H9 (cell line): Measurements from ENCODE around the gene HOMER1. TPM values are rescaled to one million over a fixed set of nuclear protein-coding genes. Genes with fewer than 3 reads are reported as not detected.

Experiments
- DNase-seq: peaks from one replicate; pipeline ENCODE4 v3.0.0-alpha.2; 2017
- H2AFZ ChIP-seq: one replicate; pipeline ENCODE4 v1.6.1; 2013; ENCODE audit warnings: mild to moderate bottlenecking, low read length, control low read depth, moderate library complexity
- H2AK5ac ChIP-seq: 2 replicates; pipeline ENCODE4 v1.6.1; 2013; ENCODE audit warnings: low read length, control low read depth, mixed read lengths; ENCODE audit not compliant: insufficient read length
- H2BK120ac ChIP-seq: one replicate; pipeline ENCODE4 v1.6.1; 2013; ENCODE audit warnings: low read depth, mild to moderate bottlenecking, low read length, control low read depth, inconsistent platforms; ENCODE audit not compliant: poor library complexity, severe bottlenecking
- H2BK12ac ChIP-seq: 2 replicates; pipeline ENCODE4 v1.6.1; 2013; ENCODE audit warnings: low read length, control low read depth, mixed read lengths, low read depth; ENCODE audit not compliant: insufficient read length
- H2BK15ac ChIP-seq: 2 replicates; pipeline ENCODE4 v1.6.1; 2013; ENCODE audit warnings: low read depth, low read length, control low read depth
- H2BK20ac ChIP-seq: one replicate; pipeline ENCODE4 v1.6.1; 2013; ENCODE audit warnings: low read depth, mild to moderate bottlenecking, low read length, control low read depth, inconsistent platforms; ENCODE audit not compliant: poor library complexity, severe bottlenecking
- H2BK5ac ChIP-seq: 2 replicates; pipeline ENCODE4 v1.6.1; 2013; ENCODE audit warnings: low read length, control low read depth, mixed read lengths; ENCODE audit not compliant: insufficient read length
- H3K14ac ChIP-seq: 2 replicates; pipeline ENCODE4 v1.6.1; 2013; ENCODE audit warnings: low read length, control low read depth; ENCODE audit not compliant: insufficient read depth
- H3K18ac ChIP-seq: 2 replicates; pipeline ENCODE4 v1.6.1; 2013; ENCODE audit warnings: low read depth, mild to moderate bottlenecking, mixed read lengths, low read length, control low read depth; ENCODE audit not compliant: insufficient read length
- H3K23ac ChIP-seq: 2 replicates; pipeline ENCODE4 v1.6.1; 2013; ENCODE audit warnings: low read length, control low read depth, mixed read lengths, low read depth; ENCODE audit not compliant: insufficient read length
- H3K23me2 ChIP-seq: 2 replicates; pipeline ENCODE4 v1.6.1; 2013; ENCODE audit warnings: low read depth, mild to moderate bottlenecking, mixed read lengths, low read length, control low read depth; ENCODE audit not compliant: insufficient read length, poor library complexity, severe bottlenecking
- H3K27ac ChIP-seq: 2 replicates; pipeline ENCODE4 v1.5.1; 2013; ENCODE audit warnings: low read length, control low read depth, mixed read lengths, low read depth; ENCODE audit not compliant: insufficient read length
- H3K27me3 ChIP-seq: 2 replicates; pipeline ENCODE4 v1.6.1; 2013; ENCODE audit warnings: low read length, control low read depth, inconsistent platforms; ENCODE audit not compliant: insufficient read depth
- H3K4ac ChIP-seq: 2 replicates; pipeline ENCODE4 v1.6.1; 2013; ENCODE audit warnings: low read depth, mild to moderate bottlenecking, control low read depth, inconsistent platforms, low read length, moderate library complexity
- H3K4me1 ChIP-seq: 2 replicates; pipeline ENCODE4 v1.6.1; 2013; ENCODE audit warnings: low read length, control low read depth, inconsistent platforms; ENCODE audit not compliant: insufficient read depth
- H3K4me2 ChIP-seq: 2 replicates; pipeline ENCODE4 v1.6.1; 2013; ENCODE audit warnings: low read length, control low read depth, mixed read lengths; ENCODE audit not compliant: insufficient read length, insufficient read depth
- H3K56ac ChIP-seq: 2 replicates; pipeline ENCODE4 v1.6.1; 2013; ENCODE audit warnings: low read depth, mild to moderate bottlenecking, mixed read lengths, low read length, control low read depth; ENCODE audit not compliant: insufficient read length
- H3K79me1 ChIP-seq: 2 replicates; pipeline ENCODE4 v1.6.1; 2013; ENCODE audit warnings: low read depth, mild to moderate bottlenecking, moderate library complexity, low read length, control low read depth, inconsistent platforms; ENCODE audit not compliant: insufficient read depth, poor library complexity, severe bottlenecking
- H3K79me2 ChIP-seq: 2 replicates; pipeline ENCODE4 v1.6.1; 2013; ENCODE audit warnings: low read length, control low read depth, inconsistent platforms; ENCODE audit not compliant: insufficient read depth
- H3K9ac ChIP-seq: 2 replicates; pipeline ENCODE4 v1.6.1; 2013; ENCODE audit warnings: low read length, control low read depth, mixed read lengths; ENCODE audit not compliant: insufficient read length; ENCODE audit errors: extremely low read depth
- H3K9me3 ChIP-seq: one replicate; pipeline ENCODE4 v1.6.1; 2013; ENCODE audit warnings: low read depth, low read length, inconsistent platforms; ENCODE audit not compliant: control insufficient read depth
- H3T11ph ChIP-seq: one replicate; pipeline ENCODE4 v1.6.1; 2013; ENCODE audit warnings: mild to moderate bottlenecking, low read length, control low read depth, inconsistent platforms
- H4K20me1 ChIP-seq: one replicate; pipeline ENCODE4 v1.6.1; 2013; ENCODE audit not compliant: control insufficient read depth, insufficient read length, insufficient read depth
- H4K5ac ChIP-seq: 2 replicates; pipeline ENCODE4 v1.6.1; 2013; ENCODE audit warnings: low read depth, mild to moderate bottlenecking, mixed read lengths, low read length, control low read depth; ENCODE audit not compliant: insufficient read length
- H4K8ac ChIP-seq: replicated peaks from 2 replicates; pipeline ENCODE4 v1.6.1; 2013; ENCODE audit warnings: low read length, control low read depth, mixed read lengths, low read depth; ENCODE audit not compliant: insufficient read length
- H4K91ac ChIP-seq: 2 replicates; pipeline ENCODE4 v1.6.1; 2013; ENCODE audit warnings: low read depth, mild to moderate bottlenecking, moderate library complexity, mixed read lengths, low read length, control low read depth; ENCODE audit not compliant: insufficient read length
- H3K27ac Mint-ChIP-seq, 3 experiments: 2 replicates in 2 of 3; 3 replicates in 1 of 3; pipeline ENCODE4 v1.8.0; 2020 to 2021; ENCODE audit warnings: mixed read lengths in 3 of 3, mild to moderate bottlenecking in 1 of 3, moderate library complexity in 1 of 3
- H3K27me3 Mint-ChIP-seq: 2 replicates; pipeline ENCODE4 v1.8.0; 2021; ENCODE audit warnings: low read depth, mild to moderate bottlenecking, moderate library complexity, mixed read lengths
- H3K36me3 Mint-ChIP-seq, 3 experiments: 2 replicates in 2 of 3; 3 replicates in 1 of 3; pipeline ENCODE4 v1.8.0; 2020 to 2021; ENCODE audit warnings: low read depth in 3 of 3, mixed read lengths in 3 of 3; ENCODE audit not compliant: insufficient read depth in 1 of 3
- H3K4me1 Mint-ChIP-seq, 2 experiments: 2 replicates each; pipeline ENCODE4 v1.8.0; 2020; ENCODE audit warnings: mixed read lengths in 2 of 2
- H3K4me3 Mint-ChIP-seq, 2 experiments: 2 replicates in 1 of 2; 3 replicates in 1 of 2; pipeline ENCODE4 v1.8.0; 2020 to 2021; ENCODE audit warnings: mild to moderate bottlenecking in 2 of 2, mixed read lengths in 2 of 2, moderate library complexity in 1 of 2
- H3K9me3 Mint-ChIP-seq, 2 experiments: 2 replicates in 1 of 2; 3 replicates in 1 of 2; pipeline ENCODE4 v1.8.0; 2020; ENCODE audit warnings: mild to moderate bottlenecking in 2 of 2, mixed read lengths in 2 of 2, moderate library complexity in 1 of 2
- WGBS: extraction: QIAGEN DNeasy Blood & Tissue Kit; methylation state at CpG from one replicate; pipeline ENCODE4 v1.1.7; 2013; ENCODE audit warnings: missing lambda C conversion rate, low lambda C conversion rate, mixed read lengths; ENCODE audit not compliant: insufficient read length; ENCODE audit errors: extremely low coverage; 5-methylcytosine and 5-hydroxymethylcytosine counted together
- total RNA-seq: library from RNA; stranded (reverse); gene quantifications from 2 replicates; pipeline ENCODE4 v1.2.1, GENCODE V29; 2021
- TF ChIP-seq, protein P1 (sequence below): fragments of 200-600 bp; sonication (generic); conservative IDR thresholded peaks from 3 replicates; pipeline ENCODE4 v1.8.0; 2021; ENCODE audit warnings: antibody characterized with exemption, mild to moderate bottlenecking

HOMER1 gene
- total RNA-seq, 1 experiment from 2014 or later, result 39.5 TPM

DNA sequence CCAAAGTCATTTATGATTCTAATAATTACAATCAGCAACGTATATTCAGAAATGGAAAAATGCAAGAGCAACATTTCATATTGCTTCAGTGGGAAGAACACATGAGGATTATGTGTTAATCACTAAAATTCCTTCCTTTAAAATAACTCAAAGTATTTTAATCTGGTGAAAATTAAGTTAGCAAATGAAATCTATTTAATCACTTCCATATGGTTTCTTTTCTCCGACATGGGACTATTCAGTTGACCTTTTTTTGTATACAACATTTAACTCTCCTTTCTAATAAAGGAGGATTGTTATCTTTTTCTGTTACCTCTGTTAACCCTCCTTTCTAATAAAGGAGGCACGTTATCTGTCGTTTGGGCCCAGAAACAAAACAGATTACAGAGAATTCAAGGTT, 59.9 kb downstream of the HOMER1 start:
- Histone ChIP-seq H3K23me2 (no peaks in the 10 kb centered on the region), H3K9ac (no peak overlapping the region), H4K5ac (no peak overlapping the region), H3K18ac (no peak overlapping the region), H3K79me1 (no peaks in the 10 kb centered on the region), H3K9me3 (no peaks in the 10 kb centered on the region), H3K4me1 (no peaks in the 10 kb centered on the region), H3K23ac (no peak overlapping the region), H4K8ac (no peak overlapping the region), H3K79me2 (no peaks in the 10 kb centered on the region), H2BK20ac (no peak overlapping the region), H2BK120ac (no peak overlapping the region), H3K56ac (no peak overlapping the region), H2AFZ (no peak overlapping the region), H2BK12ac (no peak overlapping the region), H3K14ac (no peak overlapping the region), H4K20me1 (no peaks in the 10 kb centered on the region), H3K27ac (no peak overlapping the region), H3K27me3 (no peaks in the 10 kb centered on the region), H3K4me2 (no peak overlapping the region), H4K91ac (no peak overlapping the region), H3K4ac (no peak overlapping the region), H2AK5ac (no peak overlapping the region), H2BK15ac (no peak overlapping the region), H3T11ph (no peak overlapping the region), H2BK5ac (no peak overlapping the region)
- Mint-ChIP-seq H3K4me3 (no peak overlapping the region), H3K4me1 (no peaks in the 10 kb centered on the region), H3K27me3 (no peaks in the 10 kb centered on the region), H3K27ac (no peak overlapping the region), H3K9me3 (no peaks in the 10 kb centered on the region), H3K36me3 (peaks cover 2 to 20% (median 17%) of the 10 kb centered on the region in 3 experiments; a peak in 6 of 7 replicates)
- no CpG with 5 or more reads among the region's 4 CpGs for WGBS
- TF ChIP-seq, protein P1, sequence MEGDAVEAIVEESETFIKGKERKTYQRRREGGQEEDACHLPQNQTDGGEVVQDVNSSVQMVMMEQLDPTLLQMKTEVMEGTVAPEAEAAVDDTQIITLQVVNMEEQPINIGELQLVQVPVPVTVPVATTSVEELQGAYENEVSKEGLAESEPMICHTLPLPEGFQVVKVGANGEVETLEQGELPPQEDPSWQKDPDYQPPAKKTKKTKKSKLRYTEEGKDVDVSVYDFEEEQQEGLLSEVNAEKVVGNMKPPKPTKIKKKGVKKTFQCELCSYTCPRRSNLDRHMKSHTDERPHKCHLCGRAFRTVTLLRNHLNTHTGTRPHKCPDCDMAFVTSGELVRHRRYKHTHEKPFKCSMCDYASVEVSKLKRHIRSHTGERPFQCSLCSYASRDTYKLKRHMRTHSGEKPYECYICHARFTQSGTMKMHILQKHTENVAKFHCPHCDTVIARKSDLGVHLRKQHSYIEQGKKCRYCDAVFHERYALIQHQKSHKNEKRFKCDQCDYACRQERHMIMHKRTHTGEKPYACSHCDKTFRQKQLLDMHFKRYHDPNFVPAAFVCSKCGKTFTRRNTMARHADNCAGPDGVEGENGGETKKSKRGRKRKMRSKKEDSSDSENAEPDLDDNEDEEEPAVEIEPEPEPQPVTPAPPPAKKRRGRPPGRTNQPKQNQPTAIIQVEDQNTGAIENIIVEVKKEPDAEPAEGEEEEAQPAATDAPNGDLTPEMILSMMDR, result no peak
- DNase-seq, result no peak
